Endothelial cell of umbilical vein (primary cell): ENCODE data around the gene CCNYL1. TPM values are rescaled to one million over a fixed set of nuclear protein-coding genes. Genes with fewer than 3 reads are reported as not detected.
"Not testable (repeated sequence)": the region's sequence is repeated elsewhere in the genome, so short reads cannot be mapped to it uniquely, and the experiment has no call there.

ENCODE experiments used
- BruUV-seq: library from RNA; stranded (reverse); fragments of 400-500 nt; replicated peaks from 2 replicates; lab custom pipeline; 2021; lab: Mats Ljungman, UMichigan
- CTCF ChIA-PET: fragments of 300-600, 350-600 bp; sonication (Branson Sonifier 250); formaldehyde crosslinking; loops from one replicate; lab custom pipeline; 2021; ENCODE audit warnings: antibody characterized with exemption, inconsistent platforms; lab: Charles Lee
- POLR2A ChIA-PET: fragments of 300-600, 350-600 bp; sonication (Branson Sonifier 250); formaldehyde crosslinking; loops from one replicate; lab custom pipeline; 2021; ENCODE audit warnings: antibody characterized with exemption, inconsistent platforms; lab: Charles Lee
- DNase-seq: peaks from one replicate; pipeline ENCODE4 v3.0.0-alpha.2; 2011; ENCODE audit warnings: low read depth, low spot score
- FAIRE-seq: peaks from 2 replicates; lab custom pipeline; 2011; peaks lifted over from hg19 to GRCh38; lab: Jason Lieb, UNC
- H2AFZ ChIP-seq: 2 replicates; pipeline ENCODE4 v1.6.0; 2012; ENCODE audit warnings: low read depth, low read length, control low read depth, inconsistent platforms
- H3K27ac ChIP-seq: 2 replicates; pipeline ENCODE4 v1.5.1; 2011; ENCODE audit warnings: low read depth, mild to moderate bottlenecking, control low read depth, low read length, moderate library complexity; ENCODE audit not compliant: insufficient read depth
- H3K27me3 ChIP-seq, 2 experiments: 2 replicates each; pipeline versions ENCODE4 v1.6.0 to v1.6.1; 2011; ENCODE audit warnings: low read length in 2 of 2, mixed read lengths in 1 of 2; ENCODE audit not compliant: control insufficient read depth in 2 of 2, insufficient read depth in 2 of 2
- H3K36me3 ChIP-seq, 2 experiments: 2 replicates in 1 of 2; 3 replicates in 1 of 2; pipeline ENCODE4 v1.5.1; 2011; ENCODE audit warnings: low read length in 2 of 2, mild to moderate bottlenecking in 1 of 2, moderate library complexity in 1 of 2; ENCODE audit not compliant: control insufficient read depth in 2 of 2, insufficient read depth in 2 of 2; ENCODE audit errors: extremely low read depth in 1 of 2
- H3K4me1 ChIP-seq: 3 replicates; pipeline ENCODE4 v1.5.1; 2011; ENCODE audit warnings: mild to moderate bottlenecking, low read length; ENCODE audit not compliant: control insufficient read depth, insufficient read depth; ENCODE audit errors: extremely low read depth
- H3K4me2 ChIP-seq: 2 replicates; pipeline ENCODE4 v1.6.1; 2011; ENCODE audit warnings: low read length, control low read depth, mixed read lengths; ENCODE audit not compliant: insufficient read depth
- H3K4me3 ChIP-seq, 3 experiments: fragments of 200-600 bp in 1 of 3; sonication (generic), shearing (Covaris generic) in 1 of 3; replicated peaks in 1 of 3; 2 replicates each; pipeline ENCODE4 v1.5.1; 2011 to 2016; ENCODE audit warnings: control low read depth in 3 of 3, low read length in 3 of 3, mild to moderate bottlenecking in 2 of 3, inconsistent platforms in 1 of 3, low read depth in 1 of 3, moderate library complexity in 1 of 3; ENCODE audit not compliant: insufficient read depth in 1 of 3
- H3K79me2 ChIP-seq: 2 replicates; pipeline ENCODE4 v1.6.0; 2012; ENCODE audit warnings: low read length, inconsistent platforms; ENCODE audit not compliant: control insufficient read depth, insufficient read depth
- H3K9ac ChIP-seq: replicated peaks from 2 replicates; pipeline ENCODE3; 2011; ENCODE audit warnings: low read length, control low read depth; ENCODE audit not compliant: insufficient read depth; ENCODE audit errors: extremely low read depth
- H3K9me1 ChIP-seq: replicated peaks from 3 replicates; pipeline ENCODE4 v1.6.0; 2011; ENCODE audit warnings: mild to moderate bottlenecking, low read length; ENCODE audit not compliant: control insufficient read depth, insufficient read depth; ENCODE audit errors: extremely low read depth
- H3K9me3 ChIP-seq: replicated peaks from 2 replicates; pipeline ENCODE4 v1.5.1; 2012; ENCODE audit warnings: low read length, inconsistent platforms; ENCODE audit not compliant: control insufficient read depth, insufficient read depth
- H4K20me1 ChIP-seq: replicated peaks from 2 replicates; pipeline ENCODE3; 2011; ENCODE audit warnings: mild to moderate bottlenecking, low read length; ENCODE audit not compliant: control insufficient read depth, insufficient read depth; ENCODE audit errors: extremely low read depth
- MAX ChIP-seq: IDR thresholded peaks from 2 replicates; pipeline ENCODE4 v1.6.1; 2011; ENCODE audit not compliant: insufficient read depth, insufficient read length
- POLR2AphosphoS5 ChIP-seq: IDR thresholded peaks from 2 replicates; pipeline ENCODE4 v1.6.1; 2012; ENCODE audit warnings: low read depth, mild to moderate bottlenecking, control low read depth, low read length, moderate library complexity; ENCODE audit not compliant: insufficient read depth
- dilution Hi-C: fragments of 300-500 bp; cut with MboI; formaldehyde crosslinking; loops from one replicate; pipeline ENCODE4 v1.15.0; 2019; ENCODE audit warnings: low sequenced_read_pairs; ENCODE audit not compliant: extremely low pct_ligation_motif_present
- intact Hi-C: fragments of 100-400 bp; cut with micrococcal nuclease; formaldehyde crosslinking; loops from one replicate; pipeline ENCODE4 v1.10.0; 2022
- polyA plus RNA-seq, 4 experiments: library from polyadenylated mRNA; depleted of rRNA in 3 of 4; stranded (reverse) in 3 of 4; unstranded in 1 of 4; fragments of >200 nt; gene quantifications; 2 replicates each; pipeline versions ENCODE4 v1.2.1 to v1.2.3, GENCODE V29; 2011 to 2012; ENCODE audit warnings: missing spikeins in 1 of 4
- total RNA-seq: library from RNA; stranded (reverse); gene quantifications from 2 replicates; pipeline ENCODE4 v1.2.3, GENCODE V29; 2021

The CCNYL1 gene
- total and polyA plus RNA-seq, 2 donors (not counting 3 experiments of a cell fraction or from before 2014, with no cell fraction given), result 15.2 to 49.3 TPM

- H3K9me1 ChIP-seq, result no peaks in the 10 kb centered on the region
- peaks cover 32% of the 10 kb centered on the region for H3K79me2 ChIP-seq
- ChIA-PET CTCF (interaction anchor here (0.7 to 3.0 kb wide), 3 partner anchors 26 to 93 kb away, joined by 3 to 9 read pairs (median 4); partner anchors contain the start of gene METTL21A), POLR2A (no interaction called here)
- FAIRE-seq (no peak), DNase-seq (no peak)
- intact Hi-C loops (no loop called here), dilution Hi-C loops (no loop called here)
- TF ChIP-seq POLR2AphosphoS5 (no peak), MAX (no peak)
- no peak overlapping the region for H3K4me3 ChIP-seq
- H3K27me3 ChIP-seq, result no peaks in the 10 kb centered on the region
- H3K4me1 ChIP-seq, result no peaks in the 10 kb centered on the region
- H2AFZ ChIP-seq, result no peak overlapping the region
- no peak overlapping the region for H3K27ac ChIP-seq
- H3K4me2 ChIP-seq, result no peak overlapping the region
- no peaks in the 10 kb centered on the region for H3K9me3 ChIP-seq
- no peaks in the 10 kb centered on the region for H4K20me1 ChIP-seq
- H3K9ac ChIP-seq, result no peak overlapping the region
- BruUV-seq, result no TSS peak
- peaks cover 2 to 3% of the 10 kb centered on the region in 2 experiments for H3K36me3 ChIP-seq
Observed at GRCh38 chr2:207719008-207719407, 7.6 kb downstream of the CCNYL1 start.

GRCh38 chr2:207719655-207720054 is 8.2 kb downstream of the CCNYL1 start:
- H3K79me2 ChIP-seq, result peaks cover 29% of the 10 kb centered on the region
- H3K36me3 ChIP-seq, H4K20me1 ChIP-seq, H3K4me1 ChIP-seq, H3K9me1 ChIP-seq, POLR2A ChIA-PET, BruUV-seq, H3K9me3 ChIP-seq, H3K4me2 ChIP-seq, H2AFZ ChIP-seq, DNase-seq, H3K27ac ChIP-seq, FAIRE-seq, H3K4me3 ChIP-seq, dilution Hi-C loops, H3K9ac ChIP-seq, H3K27me3 ChIP-seq: not testable (repeated sequence)
- intact Hi-C loops, result loop anchor here (10.0 kb wide), 1 partner anchor 915 kb away; no protein-coding TSS in a partner anchor
- CTCF ChIA-PET, result interaction anchor here (0.7 to 3.0 kb wide), 3 partner anchors 27 to 321 kb away, joined by 3 to 9 read pairs (median 4); partner anchors contain the start of gene METTL21A
